Fibroblast of skin of left quadriceps (primary cell): ENCODE measurements around the gene CDH18.

Experiments
- DNase-seq, 2 experiments: peaks; one replicate each; pipeline ENCODE4 v3.0.0-alpha.2; 2013; ENCODE audit warnings: low read depth in 2 of 2

CDH18 gene

DNA sequence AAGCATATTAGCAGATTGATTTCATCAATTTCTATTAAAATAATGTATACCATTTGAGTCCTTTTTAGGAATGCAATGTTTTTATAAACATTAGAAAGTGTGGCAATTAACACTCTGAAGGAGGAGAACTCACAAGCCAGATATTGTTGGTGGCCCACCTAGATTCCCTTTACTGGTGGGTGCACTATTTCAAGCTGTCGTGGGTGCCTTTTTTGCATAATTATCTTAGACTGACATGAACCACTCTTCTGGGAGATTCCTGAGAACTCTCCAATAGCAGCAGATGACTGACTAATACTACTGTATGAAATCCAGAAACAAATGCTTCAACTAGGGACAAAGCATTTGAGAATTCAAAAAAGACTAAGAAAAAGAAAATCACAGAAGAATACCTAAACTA is 526.0 kb downstream of the CDH18 start:
- no peak for DNase-seq

DNA sequence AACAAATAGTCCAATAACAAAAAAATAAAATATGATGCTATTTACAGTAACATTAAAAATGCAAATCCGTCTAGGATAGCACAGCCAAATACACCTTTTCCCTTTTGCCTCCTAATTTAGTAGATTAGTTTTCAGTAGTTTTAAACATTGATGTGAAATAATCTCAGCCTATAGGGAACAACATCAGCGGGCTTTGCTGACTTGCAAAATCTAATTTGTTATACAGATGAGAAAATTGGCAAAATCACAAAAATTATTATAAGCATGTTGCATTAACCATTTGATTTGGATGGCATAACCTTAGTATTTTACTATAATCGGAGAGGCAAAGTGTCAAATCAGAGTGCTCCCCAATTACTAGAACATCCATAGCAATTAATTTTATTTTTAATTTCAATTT is 563.5 kb downstream of the CDH18 start:
- DNase-seq, result no peak
